HepG2 (cell line): ENCODE results near the gene TRPM5. TPM values are rescaled to one million over a fixed set of nuclear protein-coding genes. Genes with fewer than 3 reads are reported as not detected.

ENCODE experiments used
- ATAC-seq: fragments of 200-7000 bp; cut with Tn5 transposase; 3 replicates; pipeline ENCODE4 v1.9.1; 2020; ENCODE audit warnings: mild to moderate bottlenecking, moderate library complexity
- Bru-seq: library from RNA; stranded (reverse); fragments of 400-500 nt; gene quantifications from one replicate; lab custom pipeline; 2021; lab: Mats Ljungman, UMichigan
- BruChase-seq, 2 experiments: library from RNA; stranded (reverse); fragments of 400-500 nt; gene quantifications; one replicate each; lab custom pipeline; 2021; lab: Mats Ljungman, UMichigan
- BruUV-seq: library from RNA; stranded (reverse); fragments of 400-500 nt; replicated peaks from 2 replicates; lab custom pipeline; 2021; lab: Mats Ljungman, UMichigan
- CTCF ChIA-PET: fragments of 300-600 bp; formaldehyde crosslinking; extraction: SDS; loops from one replicate; lab custom pipeline; 2021; ENCODE audit warnings: low total read pairs, inconsistent platforms, low intra/inter-chr PET ratio; lab: Yijun Ruan, JAX
- POLR2A ChIA-PET: fragments of 350-600 bp; sonication (Branson Sonifier 250); formaldehyde crosslinking; loops from one replicate; lab custom pipeline; 2020; ENCODE audit warnings: antibody characterized with exemption, inconsistent platforms; lab: Yijun Ruan, JAX
- DNase-seq: peaks from one replicate; pipeline ENCODE4 v3.0.0-alpha.2; 2015; ENCODE audit warnings: low spot score
- FAIRE-seq: peaks from 3 replicates; lab custom pipeline; 2011; peaks lifted over from hg19 to GRCh38; lab: Jason Lieb, UNC
- H2AFZ ChIP-seq: one replicate; pipeline ENCODE4 v1.6.1; 2011; ENCODE audit warnings: low read length, inconsistent platforms
- H3K27ac ChIP-seq: fragments of 300-600 bp; 3 replicates; pipeline ENCODE4 v1.8.0; 2011; ENCODE audit warnings: mixed run types, mild to moderate bottlenecking, mixed read lengths, low read length, inconsistent platforms; ENCODE audit not compliant: insufficient read depth; ENCODE audit errors: extremely low read length
- H3K27me3 ChIP-seq, 2 experiments: fragments of 200-600 bp in 1 of 2; 2 replicates in 1 of 2; 3 replicates in 1 of 2; pipeline versions ENCODE4 v1.6.0 to v1.8.0; 2011; ENCODE audit warnings: low read length in 2 of 2, mild to moderate bottlenecking in 2 of 2, moderate library complexity in 2 of 2, inconsistent platforms in 1 of 2; ENCODE audit not compliant: insufficient read depth in 2 of 2, control insufficient read depth in 1 of 2
- H3K36me3 ChIP-seq, 2 experiments: fragments of 200-600 bp in 1 of 2; replicated peaks in 1 of 2; 2 replicates in 1 of 2; 3 replicates in 1 of 2; pipeline versions ENCODE4 v1.5.1 to v1.8.0; 2011; ENCODE audit warnings: low read length in 2 of 2, inconsistent platforms in 1 of 2; ENCODE audit not compliant: insufficient read depth in 2 of 2, control insufficient read depth in 1 of 2
- H3K4me1 ChIP-seq: 2 replicates; pipeline ENCODE4 v1.5.1; 2012; ENCODE audit warnings: low read length, inconsistent platforms; ENCODE audit not compliant: insufficient read depth
- H3K4me2 ChIP-seq: 2 replicates; pipeline ENCODE4 v1.6.0; 2011; ENCODE audit warnings: low read depth, low read length, inconsistent platforms
- H3K4me3 ChIP-seq, 3 experiments: fragments of 200-600 bp in 1 of 3; sonication (generic), shearing (Covaris generic) in 1 of 3; replicated peaks in 1 of 3; 2 replicates each; pipeline ENCODE4 v1.5.1; 2011 to 2016; ENCODE audit warnings: low read length in 3 of 3, inconsistent platforms in 2 of 3, low read depth in 2 of 3, mild to moderate bottlenecking in 2 of 3, control low read depth in 1 of 3, mixed read lengths in 1 of 3; ENCODE audit not compliant: insufficient read depth in 1 of 3
- H3K79me2 ChIP-seq: one replicate; pipeline ENCODE4 v1.6.1; 2011; ENCODE audit warnings: low read length, inconsistent platforms; ENCODE audit not compliant: insufficient read depth
- H3K9ac ChIP-seq: 2 replicates; pipeline ENCODE4 v1.6.0; 2011; ENCODE audit warnings: mild to moderate bottlenecking, low read depth, low read length, inconsistent platforms; ENCODE audit not compliant: insufficient read depth
- H3K9me3 ChIP-seq: 2 replicates; pipeline ENCODE4 v1.5.1; 2012; ENCODE audit warnings: mild to moderate bottlenecking, low read length
- H4K20me1 ChIP-seq: 2 replicates; pipeline ENCODE4 v1.6.0; 2011; ENCODE audit warnings: inconsistent platforms, mild to moderate bottlenecking, low read length, moderate library complexity; ENCODE audit not compliant: insufficient read depth
- ARHGAP35 ChIP-seq: sonication (generic); formaldehyde crosslinking; IDR thresholded peaks from 2 replicates; pipeline ENCODE4 v1.9.0; 2022; ENCODE audit warnings: mild to moderate bottlenecking, inconsistent platforms, moderate library complexity, missing genetic modification reagents, borderline replicate concordance
- EED ChIP-seq: sonication (generic); formaldehyde crosslinking; IDR thresholded peaks from 2 replicates; pipeline ENCODE4 v1.5.0; 2020; ENCODE audit warnings: mild to moderate bottlenecking, missing genetic modification reagents
- IRF2 ChIP-seq: IDR thresholded peaks from 2 replicates; pipeline ENCODE4 v1.6.1; 2018; ENCODE audit warnings: missing genetic modification reagents, missing compliant biosample characterization
- JARID2 ChIP-seq: sonication (generic); formaldehyde crosslinking; IDR thresholded peaks from 2 replicates; pipeline ENCODE4 v1.8.1; 2023; ENCODE audit warnings: missing genetic modification reagents, inconsistent platforms; ENCODE audit not compliant: insufficient replicate concordance
- NFIC ChIP-seq: IDR thresholded peaks from 2 replicates; pipeline ENCODE4 v1.6.1; 2012; ENCODE audit warnings: mild to moderate bottlenecking, low read length, inconsistent platforms
- ZSCAN12 ChIP-seq: sonication (generic); formaldehyde crosslinking; IDR thresholded peaks from 2 replicates; pipeline ENCODE4 v1.9.0; 2021; ENCODE audit warnings: mild to moderate bottlenecking, missing genetic modification reagents
- WGBS: methylation state at CpG from one replicate; pipeline ENCODE4 v1.1.6; 2017; ENCODE audit warnings: low lambda C conversion rate; 5-methylcytosine and 5-hydroxymethylcytosine counted together
- in situ Hi-C: cut with HindIII; loops from 2 replicates; pipeline ENCODE4 v1.10.0; 2017; ENCODE audit warnings: low pct_unique_long_range_greater_than_20kb; ENCODE audit not compliant: extremely low pct_ligation_motif_present
- intact Hi-C: fragments of 100-400 bp; cut with micrococcal nuclease; formaldehyde crosslinking; loops from one replicate; pipeline ENCODE4 v1.10.0; 2022; ENCODE audit not compliant: unreplicated experiment
- long read RNA-seq, 2 experiments: library from RNA in 1 of 2; library from polyadenylated mRNA in 1 of 2; stranded (forward) in 1 of 2; unstranded in 1 of 2; transcript quantifications; one replicate each; pipeline ENCODE4 v2.0.0, GENCODE V29; 2019 to 2022
- polyA minus RNA-seq, 3 experiments: library from RNA; depleted of rRNA, polyadenylated mRNA; stranded (reverse); fragments of >200 nt; gene quantifications; 2 replicates each; pipeline ENCODE4 v1.2.3, GENCODE V29; 2011; ENCODE audit warnings: low replicate concordance in 1 of 3
- polyA plus RNA-seq, 8 experiments: library from polyadenylated mRNA; depleted of rRNA in 3 of 8; stranded (reverse) in 7 of 8; unstranded in 1 of 8; fragments of >200 nt; fragmentation: Illumina TruSeq in 4 of 8; extraction: Trizol in 4 of 8; gene quantifications; 2 replicates each; pipeline versions ENCODE4 v1.2.1 to v1.2.3, GENCODE V29; 2011 to 2016; ENCODE audit warnings: low read depth in 4 of 8, missing spikeins in 1 of 8, mixed read lengths in 1 of 8; ENCODE audit not compliant: insufficient read depth in 1 of 8
- total RNA-seq, 5 experiments: library from RNA; depleted of rRNA; stranded (reverse); fragments of >200 nt; fragmentation: Illumina TruSeq; extraction: Trizol; gene quantifications; 2 replicates each; pipeline ENCODE4 v1.2.3, GENCODE V29; 2016; ENCODE audit warnings: low read depth in 1 of 5
- TF ChIP-seq, protein P1 (sequence below): sonication (generic); formaldehyde crosslinking; IDR thresholded peaks from 2 replicates; pipeline ENCODE4 v1.4.0; 2020; ENCODE audit warnings: mild to moderate bottlenecking, missing genetic modification reagents
- TF ChIP-seq, protein P2 (sequence below): sonication (generic); formaldehyde crosslinking; IDR thresholded peaks from 2 replicates; pipeline ENCODE4 v1.5.1; 2020; ENCODE audit warnings: missing genetic modification reagents, mild to moderate bottlenecking, borderline replicate concordance

Gene TRPM5, protein sequence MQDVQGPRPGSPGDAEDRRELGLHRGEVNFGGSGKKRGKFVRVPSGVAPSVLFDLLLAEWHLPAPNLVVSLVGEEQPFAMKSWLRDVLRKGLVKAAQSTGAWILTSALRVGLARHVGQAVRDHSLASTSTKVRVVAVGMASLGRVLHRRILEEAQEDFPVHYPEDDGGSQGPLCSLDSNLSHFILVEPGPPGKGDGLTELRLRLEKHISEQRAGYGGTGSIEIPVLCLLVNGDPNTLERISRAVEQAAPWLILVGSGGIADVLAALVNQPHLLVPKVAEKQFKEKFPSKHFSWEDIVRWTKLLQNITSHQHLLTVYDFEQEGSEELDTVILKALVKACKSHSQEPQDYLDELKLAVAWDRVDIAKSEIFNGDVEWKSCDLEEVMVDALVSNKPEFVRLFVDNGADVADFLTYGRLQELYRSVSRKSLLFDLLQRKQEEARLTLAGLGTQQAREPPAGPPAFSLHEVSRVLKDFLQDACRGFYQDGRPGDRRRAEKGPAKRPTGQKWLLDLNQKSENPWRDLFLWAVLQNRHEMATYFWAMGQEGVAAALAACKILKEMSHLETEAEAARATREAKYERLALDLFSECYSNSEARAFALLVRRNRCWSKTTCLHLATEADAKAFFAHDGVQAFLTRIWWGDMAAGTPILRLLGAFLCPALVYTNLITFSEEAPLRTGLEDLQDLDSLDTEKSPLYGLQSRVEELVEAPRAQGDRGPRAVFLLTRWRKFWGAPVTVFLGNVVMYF (N-terminal part only)
- total RNA-seq (2016; rRNA removed; fragmentation: Illumina TruSeq; extraction: Trizol) (not detected in 2 replicates), polyA plus RNA-seq (2011; rRNA removed) (0.05 and 0.12 TPM in 2 replicates), polyA minus RNA-seq (2011; rRNA and poly(A)+ RNA removed; ENCODE audit: low replicate concordance) (0.05 and 0.06 TPM in 2 replicates), Bru-seq, nascent RNA (percentile 6 among the genes with signal in this experiment), BruChase-seq, experiment 1, labeled RNA remaining after a 6-hour chase (not detected), BruChase-seq, experiment 2, labeled RNA remaining after a 2-hour chase (percentile 11 among the genes with signal in this experiment)
- total RNA-seq (2016; cell fraction: cytosol; rRNA removed; fragmentation: Illumina TruSeq; extraction: Trizol; ENCODE audit: low read depth), result not detected in 2 replicates
- not detected in 2 replicates for total RNA-seq (2016; cell fraction: insoluble cytoplasmic fraction; rRNA removed; fragmentation: Illumina TruSeq; extraction: Trizol)
- total RNA-seq (2016; cell fraction: membrane; rRNA removed; fragmentation: Illumina TruSeq; extraction: Trizol), result not detected in 2 replicates
- total RNA-seq (2016; cell fraction: nucleus; rRNA removed; fragmentation: Illumina TruSeq; extraction: Trizol), result not detected in 2 replicates
- 0.01 and 0.05 TPM in 2 replicates for polyA plus RNA-seq (2011; cell fraction: cytosol; rRNA removed)
- 0.69 and 1.1 TPM in 2 replicates for polyA plus RNA-seq (2011; cell fraction: nucleus; rRNA removed)
- polyA plus RNA-seq (2012), result 0.08 and 0.16 TPM in 2 replicates
- polyA plus RNA-seq (2016; cell fraction: cytosol; fragmentation: Illumina TruSeq; extraction: Trizol; ENCODE audit: low read depth), result not detected in 2 replicates
- not detected in 2 replicates for polyA plus RNA-seq (2016; cell fraction: insoluble cytoplasmic fraction; fragmentation: Illumina TruSeq; extraction: Trizol; ENCODE audit: low read depth)
- not detected in 2 replicates for polyA plus RNA-seq (2016; cell fraction: membrane; fragmentation: Illumina TruSeq; extraction: Trizol; ENCODE audit: low read depth)
- not detected in 2 replicates for polyA plus RNA-seq (2016; cell fraction: nucleus; fragmentation: Illumina TruSeq; extraction: Trizol; ENCODE audit: insufficient read depth, low read depth)
- not detected in 2 replicates for polyA minus RNA-seq (2011; cell fraction: cytosol; rRNA and poly(A)+ RNA removed)
- 0.13 and 0.25 TPM in 2 replicates for polyA minus RNA-seq (2011; cell fraction: nucleus; rRNA and poly(A)+ RNA removed)
- long read RNA-seq, experiment 1, result 0 reads
- long read RNA-seq, experiment 2, result 0 reads

- ATAC-seq, result no peak
- no peaks in the 10 kb centered on the region for H3K9me3 ChIP-seq
- in situ Hi-C loops (no loop called here), intact Hi-C loops (no loop called here)
- H3K36me3 ChIP-seq, result no peaks in the 10 kb centered on the region
- H3K4me1 ChIP-seq, result no peaks in the 10 kb centered on the region
- H3K79me2 ChIP-seq, result no peaks in the 10 kb centered on the region
- H4K20me1 ChIP-seq, result no peaks in the 10 kb centered on the region; the same call in 1 of the 2 replicates
- WGBS, result 36% methylated on average over 34 of the region's 64 CpGs
- CTCF ChIA-PET, result no interaction called here
- no TSS peak for BruUV-seq
- no peak within 1 kb of the TSS for H3K4me3 ChIP-seq
- H3K4me2 ChIP-seq, result no peak within 1 kb of the TSS
- H2AFZ ChIP-seq, result no peak within 1 kb of the TSS
- FAIRE-seq, result no peak
- no peak for DNase-seq
- H3K9ac ChIP-seq, result no peak within 1 kb of the TSS
- peaks cover 12 to 60% of the 10 kb centered on the region in 2 experiments; a peak in 4 of 5 replicates for H3K27me3 ChIP-seq
- H3K27ac ChIP-seq, result no peak within 1 kb of the TSS
- POLR2A ChIA-PET, result no interaction called here
- no peak for TF ChIP-seq ZSCAN12 (CRISPR knock-in tag)
- TF ChIP-seq JARID2 (CRISPR knock-in tag), result no peak
- TF ChIP-seq, protein P1, sequence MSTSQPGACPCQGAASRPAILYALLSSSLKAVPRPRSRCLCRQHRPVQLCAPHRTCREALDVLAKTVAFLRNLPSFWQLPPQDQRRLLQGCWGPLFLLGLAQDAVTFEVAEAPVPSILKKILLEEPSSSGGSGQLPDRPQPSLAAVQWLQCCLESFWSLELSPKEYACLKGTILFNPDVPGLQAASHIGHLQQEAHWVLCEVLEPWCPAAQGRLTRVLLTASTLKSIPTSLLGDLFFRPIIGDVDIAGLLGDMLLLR, result no peak
- TF ChIP-seq, protein P2, sequence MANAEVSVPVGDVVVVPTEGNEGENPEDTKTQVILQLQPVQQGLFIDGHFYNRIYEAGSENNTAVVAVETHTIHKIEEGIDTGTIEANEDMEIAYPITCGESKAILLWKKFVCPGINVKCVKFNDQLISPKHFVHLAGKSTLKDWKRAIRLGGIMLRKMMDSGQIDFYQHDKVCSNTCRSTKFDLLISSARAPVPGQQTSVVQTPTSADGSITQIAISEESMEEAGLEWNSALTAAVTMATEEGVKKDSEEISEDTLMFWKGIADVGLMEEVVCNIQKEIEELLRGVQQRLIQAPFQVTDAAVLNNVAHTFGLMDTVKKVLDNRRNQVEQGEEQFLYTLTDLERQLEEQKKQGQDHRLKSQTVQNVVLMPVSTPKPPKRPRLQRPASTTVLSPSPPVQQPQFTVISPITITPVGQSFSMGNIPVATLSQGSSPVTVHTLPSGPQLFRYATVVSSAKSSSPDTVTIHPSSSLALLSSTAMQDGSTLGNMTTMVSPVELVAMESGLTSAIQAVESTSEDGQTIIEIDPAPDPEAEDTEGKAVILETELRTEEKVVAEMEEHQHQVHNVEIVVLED (CRISPR knock-in tag), result no peak
- no peak for TF ChIP-seq NFIC
- TF ChIP-seq ARHGAP35 (CRISPR knock-in tag), result no peak
- TF ChIP-seq IRF2 (CRISPR knock-in tag), result no peak
- no peak for TF ChIP-seq EED (CRISPR knock-in tag)
Observed at GRCh38 chr11:2443881-2444820, at the start of gene TRPM5. Gene TRPM5 (minus strand): TSS chr11:2444514. CDS start chr11:2423036, 21,478 bp downstream.
